Activated CD8-positive, alpha-beta memory T cell treated with anti-CD3 and anti-CD28 coated beads, Interleukin-2, amount 50 U/mL, for 1 hour (primary cell): ENCODE measurements around the gene AZIN2.
"Not testable (repeated sequence)": the region's sequence is repeated elsewhere in the genome, so short reads cannot be mapped to it uniquely, and the experiment has no call there.

Experiments
- DNase-seq: peaks from one replicate; pipeline ENCODE4 v3.0.0-alpha.2; 2020; ENCODE audit errors: extremely low read depth

AZIN2 gene

GRCh38 chr1:33127001-33127823 is 46.3 kb downstream of the AZIN2 start:
- DNase-seq = peak; percentile 98

GRCh38 chr1:33128781-33129180 is 47.8 kb downstream of the AZIN2 start:
- DNase-seq = no peak

- DNase-seq = no peak
Measured at GRCh38 chr1:33130297-33130696, 49.3 kb downstream of the AZIN2 start.

GRCh38 chr1:33131191-33131590 is 50.2 kb downstream of the AZIN2 start:
- DNase-seq = no peak

GRCh38 chr1:33132549-33132948 is 51.6 kb downstream of the AZIN2 start:
- DNase-seq = no peak

- no peak for DNase-seq
Measured at GRCh38 chr1:33133478-33134105, 52.6 kb downstream of the AZIN2 start.

GRCh38 chr1:33136041-33136440 is 55.1 kb downstream of the AZIN2 start:
- not testable (repeated sequence) for DNase-seq

- DNase-seq = no peak
Measured at GRCh38 chr1:33137800-33138199, 56.8 kb downstream of the AZIN2 start.

- no peak for DNase-seq
Measured at GRCh38 chr1:33140153-33141149, 59.5 kb downstream of the AZIN2 start.

- no peak for DNase-seq
Measured at GRCh38 chr1:33141216-33141615, 60.3 kb downstream of the AZIN2 start.

- no peak for DNase-seq
Measured at GRCh38 chr1:33141781-33142180, 60.8 kb downstream of the AZIN2 start.

GRCh38 chr1:33142483-33143064 is 61.6 kb downstream of the AZIN2 start:
- DNase-seq = no peak

- DNase-seq = no peak
Measured at GRCh38 chr1:33143176-33143575, 62.2 kb downstream of the AZIN2 start.

GRCh38 chr1:33143698-33144097 is 62.7 kb downstream of the AZIN2 start:
- DNase-seq = no peak

GRCh38 chr1:33146003-33146402 is 65.0 kb downstream of the AZIN2 start:
- no peak for DNase-seq

- DNase-seq = no peak
Measured at GRCh38 chr1:33147275-33147996, 66.5 kb downstream of the AZIN2 start.

- DNase-seq = no peak
Measured at GRCh38 chr1:33147997-33148314, 67.0 kb downstream of the AZIN2 start.

GRCh38 chr1:33148615-33149014 is 67.7 kb downstream of the AZIN2 start:
- no peak for DNase-seq

GRCh38 chr1:33149453-33150190 is 68.7 kb downstream of the AZIN2 start:
- no peak for DNase-seq

- DNase-seq = no peak
Measured at GRCh38 chr1:33150522-33150921, 69.6 kb downstream of the AZIN2 start.

GRCh38 chr1:33151116-33151515 is 70.2 kb downstream of the AZIN2 start:
- DNase-seq = no peak
